Aortic smooth muscle cell (primary cell): ENCODE measurements around the gene RABGGTA. TPM values are rescaled to one million over a fixed set of nuclear protein-coding genes. Genes with fewer than 3 reads are reported as not detected.

Experiments
- total RNA-seq: library from RNA; depleted of rRNA; stranded (reverse); fragments of >200 nt; gene quantifications from 2 replicates; pipeline ENCODE4 v1.2.3, GENCODE V29; 2014

The RABGGTA gene
- 20.0 and 21.7 TPM in 2 replicates for total RNA-seq

DNA sequence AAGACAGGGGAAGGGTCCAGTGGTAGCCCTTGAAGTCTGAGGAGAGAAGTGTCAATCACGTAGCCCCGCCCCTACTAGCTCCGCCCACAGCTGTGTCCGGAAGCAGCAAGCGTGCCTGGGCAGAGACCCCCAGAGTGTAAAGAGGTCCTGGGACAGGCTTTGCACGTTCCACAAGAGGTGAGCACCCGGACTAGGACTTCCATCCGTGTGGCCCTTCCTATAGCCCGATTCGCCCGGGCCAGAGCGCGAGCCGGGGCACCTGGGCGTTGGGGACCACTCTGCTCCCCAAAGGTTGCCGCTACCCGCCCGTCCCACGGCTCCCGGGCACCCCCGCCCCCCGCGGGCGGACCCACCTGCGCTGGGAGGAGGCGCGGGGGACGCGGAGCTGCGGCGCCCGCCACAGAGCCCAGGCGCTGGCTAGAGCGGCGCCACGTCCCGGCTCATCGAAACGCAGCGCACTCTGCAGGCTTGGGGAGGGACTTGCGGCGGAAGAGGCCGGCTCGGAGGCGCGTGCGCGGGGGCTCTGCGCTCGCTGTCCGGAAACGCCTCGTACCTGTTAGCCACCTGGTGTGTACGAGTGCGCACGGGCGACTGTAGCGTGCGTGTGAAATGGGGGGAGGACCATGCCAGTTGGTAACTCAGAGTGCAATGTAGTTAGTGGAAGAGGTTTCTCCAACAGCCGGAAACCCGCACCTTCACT is at the start of gene RABGGTA:
RABGGTA (minus strand) TSS at position 464 of the 700 bp plus-strand sequence. CDS start 482 bp downstream, outside the sequence.

GRCh38 chr14:24310646-24311604 is 39.5 kb upstream of the RABGGTA start, which contains the start of gene LTB4R:
Gene LTB4R (plus strand): TSS chr14:24311502. CDS start chr14:24315652, 4,150 bp downstream.

GRCh38 chr14:24309538-24310264 is 38.3 kb upstream of the RABGGTA start, which contains the start of gene LTB4R2:
Gene LTB4R2 (plus strand): TSS chr14:24310140. CDS start chr14:24310665, 525 bp downstream.

GRCh38 chr14:24307575-24308341 is 36.4 kb upstream of the RABGGTA start, which contains the start of gene CIDEB:
Gene CIDEB (minus strand): TSS chr14:24307977. CDS start chr14:24307858, 119 bp downstream.

GRCh38 chr14:24299255-24300191 is 28.1 kb upstream of the RABGGTA start, which contains the start of the genes DHRS1 and NOP9:
Gene DHRS1 (minus strand): TSS chr14:24299780. CDS start chr14:24299106, 674 bp downstream.
Gene NOP9 (plus strand): TSS chr14:24299850. CDS start chr14:24299955, 105 bp downstream.

GRCh38 chr14:24262821-24263733 is 8.3 kb downstream of the RABGGTA start, which contains the start of gene TGM1:
Gene TGM1 (minus strand): TSS chr14:24263177. CDS start chr14:24262352, 825 bp downstream.

DNA sequence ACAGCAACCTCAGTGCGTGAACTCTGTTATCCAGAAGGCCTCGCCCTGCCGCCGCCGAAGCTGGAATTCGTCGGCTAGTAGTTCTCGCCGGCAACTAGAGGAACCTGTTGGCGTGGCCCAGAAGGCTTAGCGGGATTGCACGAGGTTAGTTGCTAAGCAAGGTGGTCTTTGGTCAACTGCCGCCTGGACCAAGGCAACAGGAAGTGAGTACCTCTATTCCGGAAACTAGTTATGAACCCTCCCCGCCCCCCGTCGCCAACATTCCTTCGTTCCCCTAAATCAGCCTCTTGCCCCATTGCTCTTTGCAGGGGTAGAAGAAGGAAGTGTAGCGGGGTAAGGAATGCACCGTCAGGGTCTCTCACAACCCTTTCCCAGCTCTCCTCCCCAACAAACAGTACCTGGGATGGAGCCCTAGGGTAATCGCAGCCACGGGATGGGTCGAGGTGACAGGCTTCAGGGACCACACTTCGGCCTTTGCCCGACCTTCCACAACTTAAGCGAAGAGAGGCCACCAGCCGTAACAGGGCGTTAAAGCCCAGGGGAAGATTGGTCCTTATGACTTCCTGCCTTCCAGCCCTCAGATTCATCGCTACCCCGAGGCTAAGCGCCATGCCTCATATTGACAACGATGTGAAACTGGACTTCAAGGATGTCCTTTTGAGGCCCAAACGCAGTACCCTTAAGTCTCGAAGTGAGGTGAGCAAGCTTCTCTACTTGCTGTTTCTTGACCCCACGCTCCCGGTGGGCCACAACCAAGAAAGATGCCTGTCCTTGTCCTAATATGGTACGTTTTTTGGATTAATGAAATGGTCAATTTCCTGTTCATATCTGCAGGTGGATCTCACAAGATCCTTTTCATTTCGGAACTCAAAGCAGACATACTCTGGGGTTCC is 38.5 kb downstream of the RABGGTA start, which contains the start of gene GMPR2:
GMPR2 (plus strand) TSS at position 285 of the 893 bp plus-strand sequence; CDS start at position 610, 325 bp downstream.

GRCh38 chr14:24232121-24232644 is 39.2 kb downstream of the RABGGTA start, which contains the start of gene NEDD8:
Gene NEDD8 (minus strand): TSS chr14:24232367. CDS start chr14:24232267, 100 bp downstream.

Other genes starting within 250 kb of the RABGGTA start
- gene CARMIL3, start 219.6 kb downstream of the RABGGTA start, total RNA-seq = under 0.01 TPM in 1 of 2 replicates, not detected in the other
- not detected in 2 replicates for gene CPNE6, start 200.0 kb downstream of the RABGGTA start, total RNA-seq
- 8.6 and 10.2 TPM in 2 replicates for gene PCK2, start 177.3 kb downstream of the RABGGTA start, total RNA-seq
- gene DCAF11, start 156.8 kb downstream of the RABGGTA start, total RNA-seq = 63.2 and 68.4 TPM in 2 replicates
- gene NRL, start 156.6 kb downstream of the RABGGTA start, total RNA-seq = 0.75 and 0.79 TPM in 2 replicates
- gene FITM1, start 140.9 kb downstream of the RABGGTA start, total RNA-seq = 0.13 and 0.19 TPM in 2 replicates
- gene PSME1, start 135.4 kb downstream of the RABGGTA start, total RNA-seq = 97.5 and 122 TPM in 2 replicates
- 19.2 and 29.5 TPM in 2 replicates for gene EMC9, start 130.0 kb downstream of the RABGGTA start, total RNA-seq
- gene PSME2, start 125.0 kb downstream of the RABGGTA start, total RNA-seq = 114 and 116 TPM in 2 replicates
- gene RNF31, start 124.1 kb downstream of the RABGGTA start, total RNA-seq = 31.8 and 33.7 TPM in 2 replicates
- 102 and 108 TPM in 2 replicates for gene IRF9, start 110.3 kb downstream of the RABGGTA start, total RNA-seq
- 0.66 and 1.4 TPM in 2 replicates for gene REC8, start 99.5 kb downstream of the RABGGTA start, total RNA-seq
- 32.3 and 46.9 TPM in 2 replicates for gene IPO4, start 82.8 kb downstream of the RABGGTA start, total RNA-seq
- gene TM9SF1, start 76.2 kb downstream of the RABGGTA start, total RNA-seq = 52.8 and 58.4 TPM in 2 replicates
- 0.19 TPM in 1 of 2 replicates, not detected in the other for gene TSSK4, start 65.9 kb downstream of the RABGGTA start, total RNA-seq
- gene CHMP4A, start 58.1 kb downstream of the RABGGTA start, total RNA-seq = 25.6 and 31.3 TPM in 2 replicates
- gene MDP1, start 55.5 kb downstream of the RABGGTA start, total RNA-seq = 17.4 and 21.1 TPM in 2 replicates
- 300 and 324 TPM in 2 replicates for gene NEDD8, start 39.2 kb downstream of the RABGGTA start, total RNA-seq
- gene GMPR2, start 38.7 kb downstream of the RABGGTA start, total RNA-seq = 93.1 and 102 TPM in 2 replicates
- gene TINF2, start 29.0 kb downstream of the RABGGTA start, total RNA-seq = 51.5 and 55.1 TPM in 2 replicates
- 0.25 and 0.40 TPM in 2 replicates for gene TGM1, start 8.4 kb downstream of the RABGGTA start, total RNA-seq
- 14.5 and 20.0 TPM in 2 replicates for gene DHRS1, start 28.2 kb upstream of the RABGGTA start, total RNA-seq
- 16.8 and 22.3 TPM in 2 replicates for gene NOP9, start 28.3 kb upstream of the RABGGTA start, total RNA-seq
- gene CIDEB, start 36.4 kb upstream of the RABGGTA start, total RNA-seq = 0.68 and 1.1 TPM in 2 replicates
- gene LTB4R2, start 38.5 kb upstream of the RABGGTA start, total RNA-seq = 2.0 and 2.6 TPM in 2 replicates
- gene LTB4R, start 39.9 kb upstream of the RABGGTA start, total RNA-seq = 0.75 and 1.1 TPM in 2 replicates
- 2.6 and 2.9 TPM in 2 replicates for gene ADCY4, start 63.5 kb upstream of the RABGGTA start, total RNA-seq
- gene RIPK3, start 68.4 kb upstream of the RABGGTA start, total RNA-seq = 0.19 and 0.40 TPM in 2 replicates
- gene NFATC4, start 96.6 kb upstream of the RABGGTA start, total RNA-seq = 32.8 and 34.5 TPM in 2 replicates
- gene NYNRIN, start 127.4 kb upstream of the RABGGTA start, total RNA-seq = 4.1 and 6.5 TPM in 2 replicates
- 3.0 and 4.5 TPM in 2 replicates for gene CBLN3, start 158.1 kb upstream of the RABGGTA start, total RNA-seq
- gene KHNYN, start 158.4 kb upstream of the RABGGTA start, total RNA-seq = 48.1 and 48.2 TPM in 2 replicates
- gene SDR39U1, start 171.2 kb upstream of the RABGGTA start, total RNA-seq = 10.1 and 15.1 TPM in 2 replicates
- gene CMA1, start 236.7 kb upstream of the RABGGTA start, total RNA-seq = not detected in 2 replicates